NCI-H748 (cell line): ENCODE results near the gene PARP11.
"Not testable (repeated sequence)": the region's sequence is repeated elsewhere in the genome, so short reads cannot be mapped to it uniquely, and the experiment has no call there.

ENCODE experiments used
- DNase-seq: peaks from one replicate; lab custom pipeline; 2025; ENCODE audit not compliant: unreplicated experiment; lab: John Stamatoyannopoulos, UW

The PARP11 gene

DNA sequence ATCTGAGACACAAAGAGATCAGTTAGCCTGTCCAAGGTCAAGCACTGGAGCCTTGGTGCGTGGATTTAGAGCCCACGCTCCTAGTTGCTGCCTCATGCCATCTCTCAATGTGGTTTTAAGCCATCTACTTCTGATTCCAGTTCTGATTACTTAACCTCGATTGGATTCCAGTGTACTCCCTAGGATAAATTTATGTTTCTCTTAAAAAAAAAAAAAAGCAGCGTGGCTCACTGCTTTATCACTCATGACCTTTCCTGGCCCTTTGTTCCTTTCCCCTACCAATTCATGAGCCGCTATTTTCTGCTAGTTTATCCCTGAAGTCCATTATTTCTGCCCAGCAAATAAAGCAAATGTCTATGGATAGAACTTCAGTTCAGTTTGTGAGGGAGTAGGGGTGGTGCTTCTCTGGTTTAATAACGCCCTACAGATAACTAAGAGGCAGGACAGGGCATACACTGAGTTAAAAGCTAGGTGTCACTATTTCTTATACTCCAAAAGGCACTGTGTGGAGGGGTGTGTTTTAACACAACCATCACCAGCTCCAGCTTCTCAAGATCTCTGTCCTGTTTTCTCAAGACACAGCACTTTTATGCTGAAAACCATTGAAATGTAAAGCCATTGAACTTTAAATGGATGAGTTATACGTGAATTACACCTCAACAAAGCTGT, 9.8 kb upstream of the PARP11 start:
- no peak for DNase-seq

- no peak for DNase-seq
These were observed 9.2 kb upstream of the PARP11 start for GRCh38 chr12:3882406-3882805.

DNA sequence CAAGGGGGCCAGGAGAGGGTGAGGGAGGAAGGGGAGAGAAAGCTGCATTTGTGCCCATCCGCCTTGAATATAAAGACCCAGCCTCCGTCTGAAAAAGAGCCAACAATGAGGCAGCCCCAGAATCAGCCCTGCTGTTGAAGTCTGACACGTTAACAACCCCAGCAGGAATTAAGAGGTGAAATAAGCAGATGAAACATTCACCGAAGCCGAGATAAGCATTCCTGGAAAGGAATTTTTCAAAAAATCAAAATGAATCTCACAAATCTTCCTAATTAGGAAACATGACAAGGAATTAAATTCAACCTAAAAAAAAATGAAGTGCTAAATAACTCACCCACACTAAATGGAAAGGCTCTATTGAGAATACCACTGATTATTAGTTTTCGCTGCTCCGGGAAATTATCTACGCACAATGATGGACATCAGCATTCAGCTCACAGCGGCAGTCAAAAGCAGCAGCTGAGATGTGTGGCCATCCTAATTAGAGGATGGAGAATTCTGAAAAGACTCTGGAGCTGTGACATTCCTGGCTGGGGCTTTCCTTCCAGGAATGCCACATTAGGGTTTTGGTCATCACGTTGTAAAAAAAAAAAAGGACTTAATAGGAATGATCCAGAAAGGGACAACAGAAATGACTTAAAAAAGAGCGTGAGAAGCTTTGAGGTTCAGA, 8.2 kb upstream of the PARP11 start:
- DNase-seq: no peak

GRCh38 chr12:3879846-3880245, 6.6 kb upstream of the PARP11 start:
- DNase-seq: no peak

DNA sequence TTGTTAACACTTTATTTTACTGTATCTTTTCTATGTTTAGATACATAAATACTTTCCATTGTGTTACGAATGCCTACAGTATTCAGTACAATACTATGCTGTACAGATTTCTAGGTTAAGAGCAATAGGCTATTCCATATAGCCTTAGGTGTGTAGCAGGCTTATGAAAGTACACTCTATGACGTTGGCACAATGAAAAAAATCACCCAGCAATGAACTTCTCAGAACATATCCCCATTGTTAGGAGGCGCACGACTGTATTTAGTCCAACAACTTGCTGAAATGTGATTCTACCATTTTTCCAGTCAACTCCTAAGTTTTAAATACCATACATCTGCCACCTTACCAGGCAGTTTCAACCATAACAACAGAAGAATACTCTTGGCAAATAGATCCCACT, 1.8 kb downstream of the PARP11 start:
- no peak for DNase-seq

DNA sequence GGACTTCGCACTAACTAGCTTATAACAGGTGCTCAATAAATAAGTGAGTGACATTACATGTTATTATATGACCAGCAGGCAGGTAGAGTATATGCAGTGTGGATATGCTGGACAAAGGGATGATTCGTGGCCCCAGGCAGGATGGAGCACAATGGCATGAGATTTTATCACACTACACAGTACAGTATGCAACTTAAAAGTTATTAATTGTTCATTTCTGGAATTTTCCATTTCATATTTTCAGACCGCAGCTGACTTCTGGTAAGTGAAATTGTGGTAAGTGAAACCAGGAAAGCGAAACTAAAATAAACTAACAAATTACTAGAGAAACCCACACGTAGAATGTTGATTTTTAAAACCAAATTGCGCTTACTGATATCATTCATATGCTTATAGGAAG, 3.3 kb downstream of the PARP11 start:
- DNase-seq: no peak

DNA sequence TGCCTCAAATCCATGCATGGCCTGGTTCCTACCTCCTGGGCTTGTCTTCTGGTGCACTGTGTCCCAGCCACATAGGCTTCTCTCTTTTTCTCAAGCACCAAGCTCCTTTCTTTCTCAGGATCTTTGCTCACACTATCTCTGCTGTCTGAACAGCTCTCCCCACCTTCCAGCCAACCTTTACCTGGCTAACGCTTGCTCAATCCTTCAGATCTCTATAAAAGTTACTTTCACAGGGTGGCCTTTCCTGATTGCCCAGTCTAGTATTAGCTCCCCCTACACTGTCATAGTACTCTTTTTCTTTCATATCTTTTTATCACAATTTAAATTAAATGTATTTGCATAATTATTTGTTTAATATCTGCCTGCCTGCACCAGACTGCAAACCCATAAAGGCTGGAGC, 3.8 kb downstream of the PARP11 start:
- no peak for DNase-seq

GRCh38 chr12:3863756-3864155, 9.4 kb downstream of the PARP11 start:
- DNase-seq: no peak

- DNase-seq: no peak
These were observed 30.7 kb downstream of the PARP11 start for GRCh38 chr12:3842517-3842916.

- DNase-seq: no peak
These were observed 31.4 kb downstream of the PARP11 start for GRCh38 chr12:3841783-3842182.

GRCh38 chr12:3840833-3841232, 32.4 kb downstream of the PARP11 start:
- DNase-seq: not testable (repeated sequence)

DNA sequence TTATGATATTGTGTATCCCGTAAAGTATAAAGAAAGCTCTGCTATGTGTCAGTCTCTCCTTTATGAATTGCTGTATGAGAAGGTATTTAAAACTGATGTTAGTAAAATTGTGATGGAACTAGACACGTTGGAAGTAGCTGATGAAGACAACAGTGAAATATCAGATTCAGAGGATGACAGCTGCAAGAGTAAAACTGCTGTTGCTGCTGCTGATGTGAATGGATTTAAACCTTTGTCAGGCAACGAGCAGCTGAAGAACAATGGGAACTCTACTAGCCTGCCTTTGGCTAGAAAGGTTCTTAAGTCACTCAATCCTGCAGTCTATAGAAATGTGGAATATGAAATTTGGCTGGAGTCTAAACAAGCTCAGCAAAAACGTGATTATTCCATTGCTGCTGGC, 33.5 kb downstream of the PARP11 start:
- DNase-seq: not testable (repeated sequence)

- DNase-seq: not testable (repeated sequence)
These were observed 34.3 kb downstream of the PARP11 start for GRCh38 chr12:3838701-3839548.

DNA sequence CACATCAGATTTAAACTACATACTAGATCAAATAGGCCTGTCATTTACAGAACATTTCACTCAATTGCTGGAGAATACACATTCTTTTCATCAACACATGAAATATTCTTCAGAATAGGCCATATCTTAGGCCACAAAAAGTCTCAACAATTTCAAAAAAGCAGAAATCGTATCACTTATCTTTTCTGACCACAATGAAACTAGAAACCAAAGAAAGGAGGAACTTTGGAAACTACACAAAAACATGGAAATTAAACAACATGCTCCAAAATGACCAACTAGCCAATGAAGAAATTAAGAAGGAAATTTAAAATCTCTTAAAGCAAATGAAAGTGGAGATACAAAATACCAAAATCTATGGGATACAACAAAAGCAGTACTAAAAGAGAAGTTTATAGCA, 35.1 kb downstream of the PARP11 start:
- no peak for DNase-seq

GRCh38 chr12:3837049-3837448, 36.1 kb downstream of the PARP11 start:
- DNase-seq: no peak

DNA sequence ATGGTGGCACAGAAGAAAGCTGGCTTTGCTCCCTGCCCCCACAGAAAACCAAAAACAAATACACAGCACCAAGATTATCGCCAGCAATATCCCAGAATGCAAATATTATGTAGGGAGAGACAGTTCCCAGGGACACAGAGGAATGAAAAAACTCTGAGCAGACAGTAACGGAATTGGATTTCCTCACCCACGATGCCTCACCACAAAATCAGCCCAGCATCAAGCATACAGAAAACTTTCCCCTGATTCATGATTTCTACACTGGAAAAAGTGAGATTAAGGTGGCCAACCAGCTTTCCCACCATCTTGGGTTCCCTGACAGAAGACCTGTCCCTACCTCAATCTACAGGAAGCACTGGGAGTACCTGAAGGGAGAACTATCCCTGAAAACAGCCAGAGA, 36.6 kb downstream of the PARP11 start:
- no peak for DNase-seq

GRCh38 chr12:3835914-3836313, 37.3 kb downstream of the PARP11 start:
- DNase-seq: no peak

DNA sequence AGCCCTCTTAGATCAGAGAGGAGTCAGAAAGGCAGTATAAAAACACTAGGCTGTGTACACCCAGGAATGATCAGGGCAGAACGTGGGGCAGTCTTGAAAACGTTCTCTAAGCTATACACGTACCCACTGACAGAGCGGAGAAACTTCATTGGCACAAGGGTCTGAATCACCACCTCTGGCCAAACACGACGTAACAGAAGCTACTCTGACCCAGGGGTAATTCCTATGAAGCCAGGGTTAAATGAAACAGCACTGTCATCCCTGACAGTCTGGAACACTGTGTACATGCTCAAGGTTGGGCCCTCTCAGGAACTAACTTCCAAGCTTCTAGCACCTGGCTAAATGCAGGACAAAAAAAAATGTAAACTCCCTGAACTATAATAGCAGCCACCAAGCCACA, 38.4 kb downstream of the PARP11 start:
- DNase-seq: peak; percentile 2

DNA sequence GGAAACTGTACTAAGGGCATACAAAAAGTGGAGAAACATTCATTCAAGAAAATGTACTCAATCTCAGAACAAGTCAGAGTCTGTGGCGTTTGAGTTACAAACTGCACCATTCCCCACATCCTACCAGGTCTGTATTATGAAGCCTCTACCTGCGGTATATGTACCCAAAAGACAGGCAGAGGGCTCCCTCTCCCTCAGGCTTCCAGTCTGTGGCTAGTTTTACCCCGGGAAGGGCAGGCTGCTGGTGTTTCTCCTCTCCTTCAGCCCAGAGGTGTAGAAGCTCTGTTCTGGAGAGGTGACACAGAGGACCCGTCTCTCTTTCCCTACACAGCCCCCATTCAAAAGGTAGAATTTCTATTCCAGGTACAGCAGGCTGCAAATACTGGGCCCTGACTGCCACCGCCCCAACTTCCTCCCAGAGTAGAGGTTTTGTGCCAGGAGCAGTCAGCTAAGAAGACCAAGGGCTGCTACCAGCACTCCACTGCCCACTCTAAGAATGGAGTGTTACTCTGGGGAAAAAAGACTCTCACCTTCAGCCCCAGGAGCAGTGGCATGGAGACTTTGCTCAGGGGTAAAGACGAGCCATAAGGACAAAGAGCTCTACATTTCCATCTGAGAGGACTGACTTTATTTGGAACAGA, 39.4 kb downstream of the PARP11 start:
- no peak for DNase-seq

- DNase-seq: no peak
These were observed 40.5 kb downstream of the PARP11 start for GRCh38 chr12:3832738-3833137.

GRCh38 chr12:3828888-3829287, 44.3 kb downstream of the PARP11 start:
- no peak for DNase-seq
